Activated CD4-positive, CD25-positive, alpha-beta regulatory T cell treated with anti-CD3 and anti-CD28 coated beads, Interleukin-2, amount 50 U/mL, for 16 hours (primary cell): Measurements from ENCODE around the gene SLC1A2.

Experiments
- DNase-seq: peaks from one replicate; pipeline ENCODE4 v3.0.0-alpha.2; 2020; ENCODE audit warnings: low read depth, low spot score

Gene SLC1A2

DNA sequence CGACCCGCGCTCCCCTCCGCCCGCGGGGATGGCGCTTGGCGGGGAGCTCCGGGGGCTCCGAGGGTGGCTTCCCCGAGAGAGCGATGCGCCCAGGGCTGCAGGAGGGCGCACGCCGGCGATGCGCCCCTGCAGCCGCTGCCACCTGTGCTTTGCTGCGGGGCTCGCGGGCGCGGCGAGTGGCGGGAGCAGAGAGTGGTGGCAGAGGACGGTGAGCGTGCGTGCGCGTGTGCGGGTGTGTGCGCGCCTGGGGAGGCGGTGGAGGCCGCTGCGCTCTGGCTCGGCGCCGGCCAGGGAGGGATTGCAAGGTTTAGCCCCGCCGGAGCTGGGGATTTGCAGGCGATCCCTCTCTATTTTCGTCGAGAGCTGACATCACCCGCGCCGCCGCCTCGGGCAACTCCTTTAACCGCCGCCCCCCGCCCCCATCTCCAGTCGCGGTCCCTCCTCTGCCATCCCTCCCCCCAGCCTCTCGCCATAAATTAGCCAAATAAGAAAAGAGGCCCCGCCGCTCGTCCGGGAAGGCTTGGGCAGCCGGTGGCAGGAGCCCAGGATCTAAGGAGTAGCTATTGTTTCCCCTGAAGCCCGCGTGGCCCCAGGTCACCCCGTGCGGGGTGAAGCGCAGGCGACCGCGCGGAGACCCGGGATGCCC, at the start of gene SLC1A2:
Gene SLC1A2, minus strand, starts transcription at position 375 of the 646 bp plus-strand sequence. CDS start 592 bp downstream, outside the sequence.
- DNase-seq, result no peak

GRCh38 chr11:35466058-35466457, 46.7 kb upstream of the SLC1A2 start:
- no peak for DNase-seq

- no peak for DNase-seq
Observed at GRCh38 chr11:35464308-35464707, 45.0 kb upstream of the SLC1A2 start.

DNA sequence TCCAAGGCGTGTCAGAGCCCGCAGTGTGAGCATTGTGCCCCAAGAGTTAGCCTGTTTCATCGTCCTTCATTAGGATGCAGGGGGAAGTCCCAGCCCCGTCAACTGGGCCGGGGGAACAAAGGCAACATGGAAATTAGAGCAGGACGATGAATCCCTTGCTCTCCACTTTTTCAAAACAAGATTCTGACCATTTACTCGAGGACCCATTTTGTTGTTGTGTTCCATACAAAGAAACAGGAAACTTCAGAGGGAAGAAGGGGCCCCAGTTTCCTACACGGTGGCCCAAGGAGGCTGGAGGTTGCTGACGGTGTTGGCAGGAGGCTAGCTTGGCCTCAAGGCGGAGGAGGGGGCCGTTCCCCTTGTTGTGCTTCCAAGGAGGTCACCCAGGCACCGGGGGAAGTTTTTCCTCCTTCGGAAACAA, 44.0 kb upstream of the SLC1A2 start:
- no peak for DNase-seq

DNA sequence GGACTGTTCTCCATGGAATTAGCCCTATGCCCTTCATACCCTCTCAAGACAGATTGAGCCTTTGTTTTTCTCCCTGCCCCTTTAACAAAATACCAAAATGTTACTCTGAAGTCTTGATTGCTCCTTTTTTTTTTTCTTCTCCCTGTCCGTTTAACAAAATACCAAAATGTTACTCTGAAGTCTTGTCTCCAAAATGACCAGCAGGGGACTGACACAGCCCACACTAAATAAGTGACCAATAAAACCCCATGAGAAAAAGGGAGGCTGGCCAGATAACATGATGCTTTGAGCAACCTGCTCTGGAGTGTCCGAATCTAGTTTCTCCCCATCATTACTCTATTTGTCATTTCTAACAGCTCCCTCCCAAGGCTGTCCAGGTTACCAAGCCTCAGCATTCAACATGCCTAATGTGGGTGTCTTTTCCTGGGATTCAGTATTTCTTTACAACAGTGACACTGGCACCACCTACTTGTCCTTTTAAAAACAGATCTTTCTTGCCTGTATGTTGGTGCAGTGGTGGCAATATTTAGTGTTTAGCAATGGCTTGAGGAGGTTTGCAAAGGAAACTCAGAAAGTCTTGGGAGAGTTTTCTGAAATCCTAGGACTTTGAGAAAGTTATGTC, 42.7 kb upstream of the SLC1A2 start:
- DNase-seq, result no peak

DNA sequence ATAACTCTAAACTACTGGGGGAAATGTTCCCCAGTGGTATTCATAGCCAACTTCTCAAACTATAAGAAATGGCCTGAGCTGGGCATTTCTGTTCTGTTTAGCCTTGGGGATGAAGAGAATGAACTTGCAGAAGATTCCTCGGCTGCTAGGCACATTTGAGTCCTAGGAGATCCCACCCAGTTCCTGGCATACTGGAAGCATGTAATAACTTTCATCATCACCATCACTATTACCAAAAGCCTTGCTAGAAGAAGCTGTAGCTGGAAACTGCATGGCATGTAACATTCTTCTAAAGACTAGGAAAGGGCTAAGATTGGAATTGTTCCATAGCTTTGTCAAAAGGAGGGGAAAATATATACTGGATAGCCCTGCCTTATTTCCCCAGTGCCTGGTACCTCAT, 40.1 kb upstream of the SLC1A2 start:
- no peak for DNase-seq

- DNase-seq, result no peak
Observed at GRCh38 chr11:35458846-35459245, 39.5 kb upstream of the SLC1A2 start.

DNA sequence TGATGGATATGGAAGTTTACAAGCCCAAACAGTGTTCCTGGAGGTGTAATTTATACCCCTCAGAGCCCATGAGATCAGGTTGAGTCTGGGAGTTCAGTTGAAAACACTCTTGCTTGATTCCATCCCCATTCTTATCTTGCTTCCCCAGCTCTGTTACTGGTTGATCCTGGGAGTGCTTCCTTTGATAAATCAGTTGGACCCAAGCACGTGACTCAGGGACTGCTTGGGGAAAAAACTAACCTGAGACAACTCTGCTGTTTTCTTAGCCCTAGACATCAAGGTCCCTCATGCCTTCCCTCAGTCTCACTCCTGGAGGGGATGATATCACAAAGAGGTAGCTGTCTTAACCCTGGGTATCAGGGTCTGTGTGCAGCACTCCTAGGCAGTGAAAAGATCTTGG, 35.0 kb upstream of the SLC1A2 start:
- no peak for DNase-seq

- DNase-seq, result no peak
Observed at GRCh38 chr11:35436581-35437250, 17.4 kb upstream of the SLC1A2 start.

DNA sequence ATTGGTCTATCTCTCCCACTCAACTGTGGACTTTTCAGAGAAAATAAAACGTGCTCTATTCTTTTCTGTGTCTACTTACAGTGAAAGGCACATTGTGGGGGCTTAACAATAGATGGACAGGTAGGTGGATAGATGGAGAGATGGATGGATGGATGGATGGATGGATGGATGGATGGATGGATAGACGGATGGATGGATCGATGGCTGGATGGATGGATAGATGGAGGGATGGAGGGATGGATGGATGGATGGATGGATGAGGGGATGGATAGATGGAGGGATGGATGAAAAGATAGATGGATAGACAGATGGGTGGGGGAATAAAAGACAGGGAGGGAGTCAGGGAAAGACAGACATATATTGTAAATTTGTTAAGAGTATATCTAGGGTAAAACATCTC, 14.2 kb upstream of the SLC1A2 start:
- DNase-seq, result no peak

DNA sequence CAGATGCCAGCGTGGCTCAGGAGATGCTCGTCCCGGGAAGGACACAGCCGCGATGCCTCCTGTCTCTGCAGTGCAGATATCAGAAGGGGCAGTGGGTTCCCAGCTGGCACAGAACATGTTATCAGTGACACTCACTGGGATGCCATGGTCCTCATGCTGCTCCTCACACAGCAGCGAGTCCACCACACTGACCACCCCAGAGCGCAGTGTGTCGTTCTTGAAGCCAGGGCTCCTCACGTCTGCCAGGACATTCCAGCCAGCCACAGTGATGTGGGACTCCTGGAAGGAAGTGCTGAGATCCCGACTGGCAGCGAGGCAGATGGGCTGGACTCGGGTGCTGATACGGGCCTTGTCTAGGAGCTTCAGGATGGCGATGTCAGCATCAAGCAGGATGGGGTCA, 13.1 kb upstream of the SLC1A2 start:
- no peak for DNase-seq

DNA sequence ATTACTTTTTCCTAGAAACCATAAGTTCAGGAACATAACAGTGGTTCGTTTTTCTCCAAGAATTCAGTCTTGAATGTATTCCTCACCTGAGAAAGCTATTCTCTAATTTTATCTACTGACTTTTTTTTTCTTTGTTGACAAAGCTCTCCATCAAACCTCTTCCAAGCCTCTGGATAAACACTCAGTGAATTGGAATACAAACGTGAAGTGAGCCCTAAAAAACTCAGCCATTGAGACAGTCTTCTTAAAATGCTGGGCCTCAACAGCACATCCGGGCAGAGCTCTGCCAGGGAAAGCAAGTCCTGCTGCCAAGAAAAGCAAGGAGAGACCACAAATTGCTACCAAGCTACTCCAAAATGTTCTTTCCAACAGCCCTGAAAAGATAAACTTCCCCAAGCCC, 7.7 kb upstream of the SLC1A2 start:
- no peak for DNase-seq

GRCh38 chr11:35426351-35426750, 7.0 kb upstream of the SLC1A2 start:
- no peak for DNase-seq

DNA sequence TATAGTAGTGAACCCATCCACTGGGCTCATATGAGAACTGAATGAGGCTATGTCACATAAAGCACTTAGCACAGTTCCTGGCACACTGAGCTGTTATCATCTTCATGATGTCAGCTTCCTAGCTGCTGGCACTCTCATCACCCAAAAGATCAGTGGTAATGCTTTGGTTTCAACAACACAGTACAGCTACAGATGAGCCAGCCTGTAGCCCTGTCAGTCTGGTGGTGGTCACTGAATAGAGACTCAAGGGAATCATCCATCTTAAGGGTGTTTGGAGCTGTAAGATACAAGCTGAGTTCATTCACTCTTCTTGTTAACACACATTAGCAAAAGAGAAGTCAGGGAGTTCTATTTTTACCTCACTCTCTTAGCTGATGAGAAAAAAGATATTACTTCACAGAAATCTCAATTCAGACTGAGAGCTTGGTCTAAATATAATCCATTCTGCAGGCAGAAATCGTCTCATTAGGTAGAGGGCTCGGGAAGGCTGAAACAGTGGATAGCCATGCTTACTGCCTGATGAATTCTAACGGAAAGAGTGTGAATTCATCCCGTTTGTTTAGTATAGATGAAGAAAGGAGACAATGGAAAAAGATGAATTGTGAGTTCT, 6.3 kb upstream of the SLC1A2 start:
- no peak for DNase-seq

- DNase-seq, result no peak
Observed at GRCh38 chr11:35424157-35424940, 5.0 kb upstream of the SLC1A2 start.

- no peak for DNase-seq
Observed at GRCh38 chr11:35420371-35420770, 1.0 kb upstream of the SLC1A2 start.

GRCh38 chr11:35419830-35420333, 524 bp upstream of the SLC1A2 start:
- DNase-seq, result no peak

DNA sequence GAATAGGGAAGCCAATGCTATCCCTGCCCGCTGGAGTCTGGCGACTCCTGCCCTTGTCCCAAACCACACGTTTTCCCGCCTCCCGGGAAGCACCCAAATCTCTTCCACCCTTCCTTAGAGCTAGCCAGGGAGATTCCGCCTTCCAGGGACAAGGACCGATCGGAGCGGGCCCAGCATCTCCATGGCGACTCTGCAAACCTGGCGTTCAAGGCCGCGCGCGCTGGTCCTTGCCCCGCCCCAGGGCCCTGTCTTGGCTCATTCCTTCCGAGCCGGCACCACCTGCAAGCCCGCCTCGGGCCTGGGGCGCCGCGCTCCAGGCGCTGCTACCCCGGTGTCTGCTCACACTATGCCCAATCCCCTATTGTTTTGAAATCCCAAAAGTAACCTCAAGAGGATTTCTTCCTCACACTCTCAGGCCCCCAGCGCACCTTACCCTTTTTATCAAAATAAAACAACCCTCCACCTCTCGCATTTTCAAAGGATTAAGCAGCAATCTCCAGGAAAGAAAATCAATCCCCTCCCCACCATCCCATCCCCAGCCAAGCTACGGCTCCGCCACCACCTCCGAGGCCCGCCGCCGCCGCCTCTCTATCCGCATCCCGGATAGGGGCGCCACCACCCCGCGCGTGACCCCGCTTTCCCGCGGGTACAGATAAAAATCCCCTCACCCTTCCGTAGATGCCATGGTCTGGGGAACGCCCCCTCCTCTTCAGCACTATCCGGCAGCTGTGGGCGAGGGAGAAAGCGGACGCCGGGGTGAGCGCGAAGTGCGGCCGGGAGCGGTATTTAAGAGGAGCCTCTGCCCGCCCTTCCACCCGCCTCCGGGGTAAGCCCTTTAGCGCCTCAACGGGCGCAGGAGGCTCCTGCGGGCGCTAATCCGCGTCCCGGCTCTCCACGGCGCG, 825 bp downstream of the SLC1A2 start:
- DNase-seq, result no peak

GRCh38 chr11:35415487-35415886, 3.9 kb downstream of the SLC1A2 start:
- no peak for DNase-seq

GRCh38 chr11:35414776-35415175, 4.6 kb downstream of the SLC1A2 start:
- DNase-seq, result no peak

GRCh38 chr11:35414311-35414710, 5.0 kb downstream of the SLC1A2 start:
- no peak for DNase-seq
